Skeletal muscle satellite cell (primary cell): ENCODE measurements around the gene POC1A.

Experiments used
- H3K27me3 ChIP-seq: 2 replicates; pipeline ENCODE4 v1.7.0; 2013; ENCODE audit warnings: low read length; ENCODE audit not compliant: control insufficient read depth, insufficient read depth
- H3K36me3 ChIP-seq: 2 replicates; pipeline ENCODE4 v1.7.0; 2013; ENCODE audit warnings: mild to moderate bottlenecking, control low read depth, low read length; ENCODE audit not compliant: insufficient read depth
- H3K4me1 ChIP-seq: 2 replicates; pipeline ENCODE4 v1.7.0; 2013; ENCODE audit warnings: low read length; ENCODE audit not compliant: control insufficient read depth, insufficient read depth
- H3K4me2 ChIP-seq: 2 replicates; pipeline ENCODE4 v1.7.0; 2013; ENCODE audit warnings: mild to moderate bottlenecking, low read length
- H3K4me3 ChIP-seq: 2 replicates; pipeline ENCODE4 v1.7.0; 2013; ENCODE audit warnings: low read length
- H3K9ac ChIP-seq: 2 replicates; pipeline ENCODE4 v1.7.0; 2013; ENCODE audit warnings: mild to moderate bottlenecking, low read depth, low read length, moderate library complexity
- H3K9me3 ChIP-seq: replicated peaks from 2 replicates; pipeline ENCODE4 v1.7.0; 2013; ENCODE audit warnings: mild to moderate bottlenecking, control low read depth, low read length

Gene POC1A

DNA sequence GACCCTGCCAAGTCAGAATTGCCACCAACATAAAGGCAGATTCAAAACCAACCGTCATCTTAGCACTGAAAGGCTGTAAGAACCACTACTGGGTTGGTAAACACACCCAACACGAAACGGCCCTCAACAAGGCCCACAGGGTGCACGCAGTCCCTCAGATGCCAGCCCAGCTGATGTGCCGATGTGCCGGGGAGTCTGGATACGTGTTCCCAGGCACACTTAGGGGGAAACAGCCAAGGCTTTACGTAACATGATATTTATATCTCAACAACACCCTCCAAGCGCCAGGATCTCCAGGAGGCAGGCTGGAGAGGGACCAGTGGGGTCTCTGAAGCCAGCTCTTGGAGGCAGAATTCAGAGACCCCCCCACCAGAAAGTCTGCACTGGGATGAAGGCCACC is 14.2 kb downstream of the POC1A start:
- Histone ChIP-seq H3K4me3 (no peak overlapping the region), H3K27me3 (no peaks in the 10 kb centered on the region), H3K4me1 (peaks cover 3% of the 10 kb centered on the region), H3K9me3 (no peaks in the 10 kb centered on the region), H3K36me3 (no peaks in the 10 kb centered on the region), H3K4me2 (no peak overlapping the region), H3K9ac (no peak overlapping the region)

DNA sequence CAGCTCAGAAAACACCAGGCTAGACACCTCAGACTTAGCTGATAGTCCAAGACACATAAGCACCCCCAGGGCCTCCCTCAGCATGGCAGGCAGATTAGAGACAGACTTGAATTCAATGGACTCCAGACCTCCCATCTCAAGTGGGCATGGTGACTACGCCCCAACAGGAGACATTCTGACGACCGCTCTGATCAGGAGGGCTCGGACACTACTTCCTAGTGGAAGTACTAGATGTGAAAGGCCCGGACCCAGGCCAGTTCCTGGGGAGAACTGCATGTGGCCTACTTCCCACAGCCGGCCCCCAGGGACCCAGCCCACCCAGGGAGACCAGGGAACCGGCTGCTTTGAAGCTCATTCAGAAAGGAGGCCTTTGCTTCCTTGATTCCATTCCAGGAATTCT is 16.9 kb downstream of the POC1A start:
- no peak overlapping the region for H3K9ac ChIP-seq
- H3K4me3 ChIP-seq = no peak overlapping the region
- no peak overlapping the region for H3K4me2 ChIP-seq
- H3K27me3 ChIP-seq = no peaks in the 10 kb centered on the region
- peaks cover 6% of the 10 kb centered on the region for H3K36me3 ChIP-seq
- peaks cover 3% of the 10 kb centered on the region for H3K4me1 ChIP-seq
- no peaks in the 10 kb centered on the region for H3K9me3 ChIP-seq

DNA sequence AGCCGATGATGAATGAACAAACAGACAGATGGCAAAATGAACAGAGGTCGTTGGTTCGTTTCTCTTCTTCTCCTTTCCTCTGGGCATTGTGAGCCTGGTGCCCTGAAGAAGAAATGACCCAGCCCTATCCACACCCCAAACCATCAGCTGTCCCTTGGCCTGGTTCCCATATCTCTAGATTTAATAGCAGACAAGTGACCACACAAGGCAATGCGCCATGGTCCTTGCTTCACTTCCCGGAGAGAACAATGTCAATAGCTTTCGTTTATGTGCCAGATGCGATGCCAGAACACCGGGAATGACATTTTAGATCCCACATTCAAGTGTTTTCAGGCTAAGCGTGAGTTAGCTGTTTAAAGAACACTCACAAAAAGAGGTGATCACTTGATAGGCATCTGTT is 17.7 kb downstream of the POC1A start:
- Histone ChIP-seq H3K36me3 (peaks cover 6% of the 10 kb centered on the region), H3K27me3 (no peaks in the 10 kb centered on the region), H3K4me1 (peaks cover 3% of the 10 kb centered on the region), H3K9me3 (no peaks in the 10 kb centered on the region), H3K4me2 (no peak overlapping the region), H3K9ac (no peak overlapping the region), H3K4me3 (no peak overlapping the region)

DNA sequence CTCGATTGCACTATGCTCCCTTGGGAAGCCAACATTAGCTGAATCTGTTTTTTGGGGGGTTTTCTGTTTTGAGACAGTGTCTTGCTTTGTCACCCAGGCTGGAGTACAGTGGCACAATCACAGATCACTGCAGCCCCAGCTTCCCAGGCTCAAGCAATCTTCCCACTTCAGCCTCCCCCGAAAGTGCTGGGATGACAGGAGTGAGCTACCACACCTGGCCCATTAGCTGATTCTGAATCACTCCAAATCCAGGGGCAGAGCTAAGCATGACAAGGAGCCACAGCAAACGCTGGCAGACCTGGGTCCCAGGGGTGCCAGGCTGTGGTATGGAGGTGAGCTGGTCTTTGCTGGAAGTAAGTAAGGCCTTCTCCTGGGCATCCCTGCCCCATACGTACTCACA is 18.9 kb downstream of the POC1A start:
- Histone ChIP-seq H3K9me3 (no peaks in the 10 kb centered on the region), H3K9ac (no peak overlapping the region), H3K4me1 (peaks cover 3% of the 10 kb centered on the region), H3K27me3 (no peaks in the 10 kb centered on the region), H3K4me3 (no peak overlapping the region), H3K36me3 (peaks cover 6% of the 10 kb centered on the region), H3K4me2 (no peak overlapping the region)

DNA sequence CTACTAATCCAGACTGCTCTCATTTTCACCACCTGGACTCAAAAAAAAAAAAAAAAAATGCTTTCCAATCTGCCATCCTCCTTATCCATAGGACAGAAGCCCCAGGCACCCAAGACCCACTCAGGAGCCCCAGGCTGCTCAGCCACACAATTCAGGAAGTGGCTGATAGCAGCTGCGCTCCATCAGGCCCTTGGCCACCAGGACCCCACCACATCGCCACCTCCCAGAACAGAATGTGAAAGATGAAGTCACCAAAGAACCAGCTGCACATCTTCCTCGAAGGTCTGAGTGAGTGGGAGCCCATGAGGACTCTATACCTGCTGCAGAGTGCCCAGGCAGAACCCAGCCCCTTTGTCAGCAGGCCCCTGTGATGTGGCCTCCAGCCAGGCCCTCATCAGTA is 19.5 kb downstream of the POC1A start:
- H3K4me3 ChIP-seq = no peak overlapping the region
- peaks cover 6% of the 10 kb centered on the region for H3K36me3 ChIP-seq
- no peak overlapping the region for H3K9ac ChIP-seq
- no peak overlapping the region for H3K4me2 ChIP-seq
- no peaks in the 10 kb centered on the region for H3K9me3 ChIP-seq
- H3K4me1 ChIP-seq = peaks cover 3% of the 10 kb centered on the region
- no peaks in the 10 kb centered on the region for H3K27me3 ChIP-seq

DNA sequence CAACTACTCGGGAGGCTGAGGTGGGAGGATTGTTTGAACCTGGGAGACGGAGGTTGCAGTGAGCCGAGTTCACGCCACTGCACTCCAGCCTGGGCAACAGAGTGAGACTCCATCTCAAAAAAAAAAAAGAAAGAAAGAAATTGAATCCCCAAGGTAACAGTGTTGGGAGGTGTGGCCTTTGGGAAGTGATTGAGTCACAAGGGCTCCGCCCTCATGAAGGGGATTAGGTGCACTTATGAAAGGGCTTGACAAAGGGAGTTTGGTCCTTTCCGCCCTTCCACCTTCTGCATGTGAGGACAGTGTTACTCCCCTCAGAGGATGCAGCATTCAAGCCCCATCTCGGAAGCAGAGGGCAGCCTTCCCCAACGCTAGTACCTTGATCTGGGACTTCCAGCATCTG is 21.3 kb downstream of the POC1A start:
- Histone ChIP-seq H3K9ac (no peak overlapping the region), H3K36me3 (peaks cover 6% of the 10 kb centered on the region), H3K4me3 (no peak overlapping the region), H3K4me1 (peaks cover 4% of the 10 kb centered on the region), H3K27me3 (no peaks in the 10 kb centered on the region), H3K4me2 (no peak overlapping the region), H3K9me3 (no peaks in the 10 kb centered on the region)

DNA sequence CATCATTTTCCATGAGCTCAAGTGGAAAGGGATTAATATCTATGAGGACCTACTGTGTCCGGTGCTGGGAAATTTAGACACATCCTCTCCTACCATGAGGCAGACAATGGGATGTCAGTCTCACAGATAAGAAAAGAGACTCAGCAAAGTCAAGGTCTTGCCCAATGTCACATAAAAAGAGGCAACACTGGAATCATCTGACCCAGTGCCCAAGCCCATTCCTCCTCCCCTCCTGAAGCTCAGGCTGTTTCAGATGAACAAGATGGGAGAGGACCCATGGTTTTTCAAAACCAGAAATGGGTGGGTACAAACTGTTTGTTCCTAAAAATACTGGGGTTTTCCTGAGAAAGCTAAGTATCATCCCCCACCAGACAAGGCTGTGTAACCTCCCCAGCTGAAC is 22.2 kb downstream of the POC1A start:
- Histone ChIP-seq H3K4me2 (no peak overlapping the region), H3K36me3 (peaks cover 6% of the 10 kb centered on the region), H3K4me3 (no peak overlapping the region), H3K4me1 (peaks cover 5% of the 10 kb centered on the region), H3K9me3 (no peaks in the 10 kb centered on the region), H3K27me3 (no peaks in the 10 kb centered on the region), H3K9ac (no peak overlapping the region)

DNA sequence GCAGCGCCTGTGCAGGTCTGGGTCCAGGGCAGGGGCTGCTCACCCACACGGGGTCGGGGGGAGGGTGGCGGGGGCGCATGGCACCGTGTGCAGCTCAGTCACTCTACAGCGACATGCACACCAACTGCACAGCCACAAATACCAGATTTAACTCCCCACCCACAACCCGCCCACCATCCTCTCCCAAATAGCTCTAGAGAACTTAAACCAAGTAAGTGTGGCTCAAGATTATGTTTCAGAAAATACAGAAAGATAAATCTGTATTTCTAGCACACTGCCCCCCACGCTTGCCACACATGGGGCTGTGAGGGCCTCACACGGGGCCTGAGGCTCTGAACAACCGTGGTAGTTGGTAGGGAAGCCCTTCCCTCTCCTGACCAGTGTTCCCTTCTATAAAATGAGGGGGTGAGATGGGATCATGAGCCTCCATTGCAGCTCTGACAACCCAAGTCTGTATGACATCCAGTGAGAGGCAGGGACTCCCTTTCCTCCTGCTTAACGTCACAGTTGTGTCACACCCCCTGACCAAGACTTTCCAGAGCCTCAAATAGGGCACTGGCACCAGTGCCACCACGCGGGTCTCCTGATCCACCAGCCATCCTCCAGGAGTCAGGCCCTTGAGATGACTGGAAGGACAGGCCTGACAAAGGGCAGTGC is 23.1 kb downstream of the POC1A start:
- Histone ChIP-seq H3K9ac (no peak overlapping the region), H3K4me1 (peaks cover 9% of the 10 kb centered on the region), H3K27me3 (no peaks in the 10 kb centered on the region), H3K9me3 (no peaks in the 10 kb centered on the region), H3K4me3 (no peak overlapping the region), H3K36me3 (peaks cover 6% of the 10 kb centered on the region), H3K4me2 (no peak overlapping the region)

DNA sequence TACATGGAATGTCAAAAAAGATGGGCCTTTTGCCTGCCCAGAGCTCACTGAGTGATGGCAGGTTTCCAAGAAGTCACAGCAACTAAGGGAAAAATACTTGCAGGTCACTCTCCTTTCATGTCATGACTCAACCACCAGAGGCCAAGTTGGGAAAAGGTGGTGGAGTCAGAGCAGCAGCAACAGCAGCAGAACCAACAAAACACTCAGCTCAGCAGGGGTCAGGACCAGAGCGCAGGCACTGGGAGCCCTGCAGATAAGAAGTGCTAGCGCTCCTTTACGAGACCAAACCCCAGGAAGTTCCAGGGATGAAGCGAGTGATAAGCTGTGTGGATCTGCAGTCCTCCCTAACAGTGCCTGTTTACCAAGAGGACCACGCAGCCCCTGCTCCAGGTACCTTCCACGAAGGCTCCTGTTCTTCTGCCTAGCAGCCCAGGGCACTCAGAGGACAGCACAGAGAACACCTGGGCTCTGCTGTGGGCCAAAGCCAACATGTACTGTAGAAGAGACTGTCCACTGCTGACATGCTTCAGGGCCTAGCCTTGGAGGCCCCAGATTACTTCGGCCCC is 26.0 kb downstream of the POC1A start:
- Histone ChIP-seq H3K27me3 (no peaks in the 10 kb centered on the region), H3K4me2 (no peak overlapping the region), H3K36me3 (no peaks in the 10 kb centered on the region), H3K4me3 (no peak overlapping the region), H3K4me1 (peaks cover 13% of the 10 kb centered on the region), H3K9ac (no peak overlapping the region), H3K9me3 (no peaks in the 10 kb centered on the region)

DNA sequence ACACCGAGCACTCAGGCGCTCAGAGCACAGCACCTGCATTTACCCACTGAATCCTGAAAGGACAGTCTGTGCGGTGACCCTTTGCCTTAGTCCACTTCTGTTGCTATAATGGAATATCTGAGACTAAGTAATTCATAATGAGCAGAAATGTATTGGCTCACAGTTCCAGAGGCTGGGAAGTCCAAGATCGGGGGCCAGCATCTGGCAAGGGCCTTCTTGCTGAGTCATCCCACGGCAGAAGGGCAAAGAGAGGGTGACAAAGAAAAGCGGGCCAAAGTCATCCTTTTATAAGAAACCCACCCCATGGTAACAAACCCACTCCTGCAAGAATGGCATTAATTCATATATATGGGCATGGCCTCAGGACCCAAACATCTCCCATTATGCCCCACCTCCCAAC is 27.7 kb downstream of the POC1A start:
- H3K4me3 ChIP-seq = no peak overlapping the region
- no peaks in the 10 kb centered on the region for H3K36me3 ChIP-seq
- no peaks in the 10 kb centered on the region for H3K27me3 ChIP-seq
- H3K4me2 ChIP-seq = no peak overlapping the region
- no peak overlapping the region for H3K9ac ChIP-seq
- no peaks in the 10 kb centered on the region for H3K9me3 ChIP-seq
- H3K4me1 ChIP-seq = peaks cover 13% of the 10 kb centered on the region

DNA sequence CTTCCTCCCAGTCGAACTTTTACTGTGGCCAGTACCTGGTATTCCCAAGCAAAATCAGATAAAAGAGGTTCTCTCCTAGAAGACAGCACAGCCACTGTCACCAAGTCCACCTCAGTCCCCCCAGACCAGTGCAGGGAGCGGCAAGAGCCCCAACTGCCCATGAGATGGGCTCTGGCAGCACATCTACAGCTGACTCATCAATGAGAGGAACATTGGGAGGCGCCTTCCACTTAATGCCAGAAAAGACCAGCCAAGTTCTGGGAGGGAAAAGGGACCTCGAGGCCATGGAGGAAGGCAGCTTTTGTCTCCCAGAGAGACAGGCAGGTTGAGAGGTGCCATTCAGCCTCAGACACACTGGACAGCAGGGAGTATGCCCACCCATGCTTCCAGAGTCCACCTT is 28.2 kb downstream of the POC1A start:
- H3K9me3 ChIP-seq = no peaks in the 10 kb centered on the region
- H3K36me3 ChIP-seq = no peaks in the 10 kb centered on the region
- peaks cover 13% of the 10 kb centered on the region for H3K4me1 ChIP-seq
- no peaks in the 10 kb centered on the region for H3K27me3 ChIP-seq
- no peak overlapping the region for H3K9ac ChIP-seq
- H3K4me2 ChIP-seq = no peak overlapping the region
- no peak overlapping the region for H3K4me3 ChIP-seq

DNA sequence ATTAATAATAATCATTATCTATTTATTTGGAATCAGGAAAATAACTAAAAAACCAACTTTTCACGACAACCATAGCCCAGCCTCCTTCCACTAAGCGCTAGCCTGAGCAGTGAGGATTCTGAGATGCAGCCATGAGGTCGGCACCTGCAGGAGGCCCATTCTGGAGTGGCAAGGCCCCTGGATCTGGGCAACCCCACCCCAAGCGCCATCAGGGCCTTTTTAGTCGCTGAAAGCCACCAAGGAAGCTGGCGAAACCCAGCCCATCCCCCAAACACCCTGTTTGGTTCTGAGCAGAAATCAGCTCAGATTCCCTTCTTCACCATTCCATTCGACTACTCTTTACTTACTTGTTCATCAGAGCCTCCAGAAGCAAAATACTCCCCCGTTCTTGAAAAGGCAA is 29.5 kb downstream of the POC1A start:
- Histone ChIP-seq H3K4me3 (no peak overlapping the region), H3K4me2 (no peak overlapping the region), H3K9me3 (no peaks in the 10 kb centered on the region), H3K36me3 (no peaks in the 10 kb centered on the region), H3K4me1 (peaks cover 13% of the 10 kb centered on the region), H3K27me3 (no peaks in the 10 kb centered on the region), H3K9ac (no peak overlapping the region)
